ENCODE results near the gene ELMOD1.

Gene ELMOD1

DNA sequence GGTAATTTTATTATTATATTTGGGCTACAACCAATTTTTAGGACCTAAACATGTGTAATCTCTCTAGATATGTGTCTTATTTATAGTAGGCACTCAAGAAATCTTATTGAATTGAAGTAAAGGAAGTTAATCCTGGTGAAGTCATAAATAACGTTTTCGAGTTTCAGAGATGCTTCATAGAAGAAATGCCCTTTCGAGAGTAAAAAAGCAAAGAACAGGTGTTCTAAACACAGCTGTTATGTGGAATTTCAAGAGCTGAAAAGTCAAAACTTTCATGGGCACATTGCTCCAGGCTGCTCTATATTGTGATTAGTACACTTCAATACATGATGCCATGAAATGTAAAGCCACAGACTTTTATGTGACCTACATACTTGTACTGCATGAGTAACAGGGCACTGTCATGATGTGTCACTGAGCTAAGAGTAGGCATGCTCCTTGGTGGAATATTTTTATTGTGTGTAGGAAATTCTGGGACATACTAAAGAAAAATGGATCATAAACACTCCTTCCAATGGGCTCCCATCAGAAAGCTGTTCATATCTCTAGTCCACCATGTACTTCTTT, 7.2 kb upstream of the ELMOD1 start:
- in situ Hi-C loops (cut with HindIII; ENCODE audit: low sequenced_read_pairs), result no loop called here

- in situ Hi-C loops (cut with HindIII; ENCODE audit: low sequenced_read_pairs), result no loop called here
Observed at GRCh38 chr11:107587306-107587979, 3.5 kb upstream of the ELMOD1 start.

GRCh38 chr11:107591378-107592230, 657 bp downstream of the ELMOD1 start:
- in situ Hi-C loops (cut with HindIII; ENCODE audit: low sequenced_read_pairs), result no loop called here

DNA sequence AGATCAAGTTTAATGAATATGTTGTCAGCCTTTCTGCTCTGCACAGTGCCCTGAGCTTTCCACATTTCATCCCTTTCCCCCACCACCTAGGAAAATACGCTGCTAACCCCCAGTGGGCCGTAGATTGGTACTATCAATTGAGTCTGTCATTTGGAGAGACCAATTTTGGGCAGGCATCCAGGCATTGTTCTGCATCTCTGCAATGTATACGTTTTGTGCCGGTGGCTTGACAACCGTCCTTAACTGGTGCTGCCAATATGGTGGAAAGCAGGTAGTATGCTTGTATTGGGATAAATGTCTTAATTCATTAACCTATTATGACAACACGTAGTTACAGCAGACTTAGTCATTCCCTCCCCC, 1.3 kb downstream of the ELMOD1 start:
- in situ Hi-C loops (cut with HindIII; ENCODE audit: low sequenced_read_pairs), result no loop called here

- in situ Hi-C loops (cut with HindIII; ENCODE audit: low sequenced_read_pairs), result no loop called here
Observed at GRCh38 chr11:107592813-107593212, 1.9 kb downstream of the ELMOD1 start.

- in situ Hi-C loops (cut with HindIII; ENCODE audit: low sequenced_read_pairs), result no loop called here
Observed at GRCh38 chr11:107593951-107594350, 3.0 kb downstream of the ELMOD1 start.

DNA sequence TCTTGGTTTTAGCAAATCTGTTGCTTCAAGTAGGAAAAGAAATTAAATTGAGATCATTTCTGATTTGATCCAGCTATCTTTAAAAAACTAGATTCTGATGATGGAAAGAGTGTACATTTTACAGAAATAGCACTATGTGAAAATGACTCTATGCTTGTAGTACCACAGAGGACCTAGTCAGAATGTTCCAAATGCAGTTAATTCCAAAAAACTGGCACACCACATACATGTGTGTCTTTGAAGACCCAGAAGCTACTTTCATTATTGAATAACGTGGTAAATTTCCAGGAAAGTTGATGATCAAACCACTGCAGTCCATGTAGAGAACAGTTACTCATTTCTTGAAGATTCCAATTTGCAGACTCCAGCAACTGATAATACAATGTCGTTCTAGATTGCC, 3.8 kb downstream of the ELMOD1 start:
- in situ Hi-C loops (cut with HindIII; ENCODE audit: low sequenced_read_pairs), result no loop called here

- in situ Hi-C loops (cut with HindIII; ENCODE audit: low sequenced_read_pairs), result no loop called here
Observed at GRCh38 chr11:107598225-107599139, 7.5 kb downstream of the ELMOD1 start.

DNA sequence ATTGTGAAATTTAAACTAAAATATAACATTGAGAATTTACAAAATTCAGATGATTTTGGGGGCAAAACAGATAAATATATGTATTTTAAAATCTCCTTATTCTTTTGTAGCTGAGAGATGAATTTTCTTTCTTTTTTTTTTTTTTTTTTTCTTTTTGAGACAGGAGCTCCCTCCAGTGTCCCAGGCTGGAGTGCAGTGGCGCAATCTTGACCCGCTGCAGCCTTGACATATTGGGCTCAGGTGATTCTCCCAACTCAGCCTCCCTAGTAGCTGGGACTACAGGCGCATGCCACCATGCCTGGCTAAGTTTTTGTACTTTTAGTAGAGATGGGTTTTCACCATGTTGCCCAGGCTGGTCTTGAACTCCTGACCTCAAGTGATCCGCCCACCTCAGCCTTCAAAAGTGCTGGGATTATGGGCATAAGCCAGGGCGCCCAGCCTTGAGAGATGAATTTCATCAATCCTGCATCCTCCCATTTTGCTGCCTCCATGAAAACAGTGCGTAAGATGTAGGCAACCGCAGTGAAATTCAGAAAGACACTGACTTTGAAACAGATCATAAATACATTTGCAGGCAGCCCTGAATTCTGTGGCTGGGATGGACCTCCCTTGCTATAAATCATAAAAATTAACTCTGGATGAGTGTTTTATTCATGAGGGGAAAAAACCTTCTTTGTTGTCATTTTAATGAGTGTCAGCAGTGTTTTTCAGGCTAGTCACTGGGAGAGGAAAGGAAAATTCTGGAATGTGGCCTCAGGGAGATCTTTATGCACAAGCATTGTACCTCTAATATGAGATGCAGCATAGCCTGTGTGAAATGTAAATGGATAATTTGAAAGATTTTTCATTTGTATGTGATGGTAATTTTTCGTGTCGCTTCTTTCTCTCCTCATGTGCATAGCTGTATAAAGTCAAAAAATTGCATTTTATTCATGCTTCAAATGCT, 14.4 kb downstream of the ELMOD1 start:
- in situ Hi-C loops (cut with HindIII; ENCODE audit: low sequenced_read_pairs), result no loop called here

- in situ Hi-C loops (cut with HindIII; ENCODE audit: low sequenced_read_pairs), result no loop called here
Observed at GRCh38 chr11:107606141-107606540, 15.2 kb downstream of the ELMOD1 start.

- in situ Hi-C loops (cut with HindIII; ENCODE audit: low sequenced_read_pairs), result no loop called here
Observed at GRCh38 chr11:107608809-107609208, 17.9 kb downstream of the ELMOD1 start.

DNA sequence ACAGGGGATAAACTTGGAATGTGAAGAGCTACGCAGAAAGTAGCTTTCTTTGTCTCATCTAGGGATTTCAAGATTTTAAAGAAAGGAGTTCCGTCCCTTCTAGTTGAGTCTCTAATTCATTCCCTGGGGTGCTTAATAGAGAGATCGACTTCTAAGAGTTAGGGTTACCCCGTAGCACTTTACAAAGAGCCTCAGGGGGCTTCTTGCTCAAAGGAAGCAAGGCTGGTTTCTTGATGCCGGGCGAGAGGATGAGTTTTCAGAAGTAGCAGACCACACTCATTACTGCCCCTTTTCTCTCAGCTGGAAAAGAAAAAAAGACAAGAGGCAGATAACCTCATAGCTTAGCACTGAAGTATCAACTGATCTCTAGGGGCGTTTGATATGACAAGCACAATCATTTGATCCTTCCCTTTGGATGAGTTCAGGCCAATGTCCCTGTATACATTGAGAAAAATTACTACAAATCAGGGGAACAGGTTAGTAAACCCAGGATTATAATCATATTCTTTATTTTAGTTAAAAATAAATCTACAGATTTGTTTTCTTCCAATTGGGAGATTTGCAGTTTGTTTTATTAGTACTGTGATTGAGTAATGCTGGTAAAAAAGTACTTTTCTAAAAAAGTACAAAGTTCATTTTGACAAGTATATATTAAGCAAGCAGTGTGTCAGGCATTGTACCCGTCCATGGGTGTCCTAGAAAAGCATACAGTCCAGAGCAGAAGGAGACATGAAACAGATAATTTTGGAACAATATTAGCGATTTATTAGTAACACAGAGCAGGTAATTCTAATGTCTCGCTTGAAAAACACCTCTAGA, 18.7 kb downstream of the ELMOD1 start:
- in situ Hi-C loops (cut with HindIII; ENCODE audit: low sequenced_read_pairs), result no loop called here

- in situ Hi-C loops (cut with HindIII; ENCODE audit: low sequenced_read_pairs), result no loop called here
Observed at GRCh38 chr11:107612445-107612844, 21.5 kb downstream of the ELMOD1 start.

DNA sequence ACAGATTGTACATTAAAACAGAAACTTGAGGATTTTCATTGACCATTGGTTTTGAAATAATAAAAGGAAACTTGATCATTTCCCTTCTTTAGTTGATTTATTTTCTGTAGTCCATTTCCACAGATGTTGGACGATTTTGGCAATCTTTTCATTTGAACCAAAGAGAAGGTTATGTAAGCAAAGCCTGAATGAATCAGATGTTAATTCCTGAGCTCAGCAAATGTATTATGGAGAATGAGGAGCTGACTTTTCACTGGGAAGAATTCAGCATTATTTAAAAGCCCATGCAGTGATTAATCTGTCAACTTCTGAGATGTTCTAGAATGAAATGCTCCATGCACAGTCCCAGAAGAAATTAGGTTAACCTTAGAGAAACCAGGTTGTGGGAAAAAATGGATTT, 29.0 kb downstream of the ELMOD1 start:
- in situ Hi-C loops (cut with HindIII; ENCODE audit: low sequenced_read_pairs), result no loop called here

DNA sequence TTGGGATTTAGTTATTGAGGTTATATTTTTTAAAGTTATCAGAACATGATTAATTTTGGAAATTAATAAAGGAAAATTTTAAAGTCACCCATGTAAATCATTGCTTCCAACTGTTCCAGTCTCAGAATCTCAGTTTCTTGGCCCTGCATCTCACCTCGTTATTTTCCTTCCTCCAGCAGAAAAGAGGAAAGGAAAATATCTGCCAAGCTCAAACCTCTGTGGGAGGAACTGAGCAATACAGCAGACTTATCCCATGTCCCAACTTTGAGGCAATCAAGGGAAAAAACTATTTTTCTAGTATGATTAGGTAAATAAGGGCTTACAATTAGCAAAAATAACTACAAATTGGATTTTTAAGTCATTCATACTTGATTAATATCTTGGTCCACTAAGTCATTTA, 30.1 kb downstream of the ELMOD1 start:
- in situ Hi-C loops (cut with HindIII; ENCODE audit: low sequenced_read_pairs), result no loop called here

DNA sequence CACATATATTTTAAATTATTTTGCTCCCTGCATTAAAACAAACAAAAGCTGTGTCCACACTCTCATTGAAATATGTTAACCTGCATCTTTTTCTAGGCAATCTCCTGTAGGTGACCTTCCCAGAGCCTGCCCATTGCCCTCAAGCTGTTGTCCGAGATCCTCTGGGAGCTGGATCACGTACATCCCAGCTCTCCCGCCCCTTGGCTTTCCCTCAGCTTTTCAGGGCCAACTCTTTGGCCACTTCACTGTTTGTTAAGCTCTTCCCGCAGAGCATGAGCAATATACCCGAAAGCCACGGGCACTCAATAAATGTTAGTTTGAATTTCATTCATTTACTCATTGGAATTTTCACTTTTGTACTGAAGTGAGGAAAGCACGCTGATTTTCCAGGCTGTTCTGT, 32.2 kb downstream of the ELMOD1 start:
- in situ Hi-C loops (cut with HindIII; ENCODE audit: low sequenced_read_pairs), result no loop called here

DNA sequence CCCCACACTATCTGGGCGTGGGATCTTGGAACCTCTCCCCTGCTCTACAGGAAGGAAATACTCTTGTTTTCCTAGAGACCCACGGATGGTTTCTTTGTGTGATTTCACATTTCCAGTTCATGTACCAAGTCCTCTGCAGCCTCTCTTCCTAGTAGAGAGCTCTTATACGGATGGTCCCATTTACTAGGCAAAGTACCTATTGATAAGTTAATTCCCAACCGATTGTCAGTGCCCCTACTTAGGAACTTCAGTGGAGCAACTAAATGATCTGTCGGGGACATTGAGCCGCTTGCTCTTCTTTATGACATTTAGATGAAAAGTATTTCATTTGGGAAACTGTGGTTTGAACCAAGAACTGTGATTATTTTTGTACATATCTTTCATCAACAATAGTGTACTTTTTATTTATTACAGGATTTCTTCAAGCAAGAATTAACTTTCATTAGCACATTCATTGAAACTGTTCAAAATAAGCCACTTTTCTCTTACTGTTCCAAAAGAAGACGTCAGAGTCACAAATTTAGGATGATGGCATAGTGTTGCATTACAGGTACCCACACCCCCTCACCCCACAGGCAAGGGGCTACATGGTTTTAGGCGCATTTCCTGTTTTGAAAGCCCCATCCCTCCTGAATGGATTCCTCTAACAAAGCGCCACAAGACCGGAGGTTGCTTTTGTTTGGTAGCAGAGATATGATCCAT, 34.2 kb downstream of the ELMOD1 start:
- in situ Hi-C loops (cut with HindIII; ENCODE audit: low sequenced_read_pairs), result no loop called here

- in situ Hi-C loops (cut with HindIII; ENCODE audit: low sequenced_read_pairs), result no loop called here
Observed at GRCh38 chr11:107625685-107625989, 34.7 kb downstream of the ELMOD1 start.

GRCh38 chr11:107631043-107631442, 40.1 kb downstream of the ELMOD1 start:
- in situ Hi-C loops (cut with HindIII; ENCODE audit: low sequenced_read_pairs), result no loop called here

Measured in DLD1 (cell line).